ENCODE data around the gene CDC42BPB.

- TF ChIP-seq CTCF (IDR thresholded peaks at IDR 0.05; ENCODE audit: low read length) (no peak), EZH2 (optimal IDR thresholded peaks at IDR 0.05; ENCODE audit: low read depth, low read length) (no peak), EZH2phosphoT487 (IDR thresholded peaks at IDR 0.05; ENCODE audit: low read length) (no peak)
These were observed 43.2 kb upstream of the CDC42BPB start for GRCh38 chr14:103100281-103101121.
